ENCODE results near the gene PPP1R3G. TPM values are rescaled to one million over a fixed set of nuclear protein-coding genes. Genes with fewer than 3 reads are reported as not detected.
A peak's percentile ranks its signal among the peaks of the same experiment; 100 is the strongest.

PPP1R3G gene
- total and polyA plus RNA-seq, 2 of the 13 experiments (the other 11 are each of a cell fraction or from before 2014, with no cell fraction given): 1.2 to 1.3 TPM

- peak; percentile 19; the same call in 1 of the 2 replicates for TF ChIP-seq CTCF (CRISPR knock-in tag; IDR thresholded peaks at IDR 0.05)
- TF ChIP-seq, protein P1, sequence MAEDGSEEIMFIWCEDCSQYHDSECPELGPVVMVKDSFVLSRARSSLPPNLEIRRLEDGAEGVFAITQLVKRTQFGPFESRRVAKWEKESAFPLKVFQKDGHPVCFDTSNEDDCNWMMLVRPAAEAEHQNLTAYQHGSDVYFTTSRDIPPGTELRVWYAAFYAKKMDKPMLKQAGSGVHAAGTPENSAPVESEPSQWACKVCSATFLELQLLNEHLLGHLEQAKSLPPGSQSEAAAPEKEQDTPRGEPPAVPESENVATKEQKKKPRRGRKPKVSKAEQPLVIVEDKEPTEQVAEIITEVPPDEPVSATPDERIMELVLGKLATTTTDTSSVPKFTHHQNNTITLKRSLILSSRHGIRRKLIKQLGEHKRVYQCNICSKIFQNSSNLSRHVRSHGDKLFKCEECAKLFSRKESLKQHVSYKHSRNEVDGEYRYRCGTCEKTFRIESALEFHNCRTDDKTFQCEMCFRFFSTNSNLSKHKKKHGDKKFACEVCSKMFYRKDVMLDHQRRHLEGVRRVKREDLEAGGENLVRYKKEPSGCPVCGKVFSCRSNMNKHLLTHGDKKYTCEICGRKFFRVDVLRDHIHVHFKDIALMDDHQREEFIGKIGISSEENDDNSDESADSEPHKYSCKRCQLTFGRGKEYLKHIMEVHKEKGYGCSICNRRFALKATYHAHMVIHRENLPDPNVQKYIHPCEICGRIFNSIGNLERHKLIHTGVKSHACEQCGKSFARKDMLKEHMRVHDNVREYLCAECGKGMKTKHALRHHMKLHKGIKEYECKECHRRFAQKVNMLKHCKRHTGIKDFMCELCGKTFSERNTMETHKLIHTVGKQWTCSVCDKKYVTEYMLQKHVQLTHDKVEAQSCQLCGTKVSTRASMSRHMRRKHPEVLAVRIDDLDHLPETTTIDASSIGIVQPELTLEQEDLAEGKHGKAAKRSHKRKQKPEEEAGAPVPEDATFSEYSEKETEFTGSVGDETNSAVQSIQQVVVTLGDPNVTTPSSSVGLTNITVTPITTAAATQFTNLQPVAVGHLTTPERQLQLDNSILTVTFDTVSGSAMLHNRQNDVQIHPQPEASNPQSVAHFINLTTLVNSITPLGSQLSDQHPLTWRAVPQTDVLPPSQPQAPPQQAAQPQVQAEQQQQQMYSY (CRISPR knock-in tag; IDR thresholded peaks at IDR 0.05): no peak
- TF ChIP-seq MXD1 (CRISPR knock-in tag; IDR thresholded peaks at IDR 0.05): no peak
- TF ChIP-seq TBX3 (IDR thresholded peaks at IDR 0.05; ENCODE audit: borderline replicate concordance): peak; percentile 60; the same call in 1 of the 2 replicates
- no peak for TF ChIP-seq GLMP (CRISPR knock-in tag; IDR thresholded peaks at IDR 0.05; ENCODE audit: borderline replicate concordance)
- TF ChIP-seq ZHX1 (CRISPR knock-in tag; IDR thresholded peaks at IDR 0.05; ENCODE audit: low read depth): 0 out of 2 replicates have a peak, but pooled peaks have one; percentile 13
- TF ChIP-seq NFYC (CRISPR knock-in tag; IDR thresholded peaks at IDR 0.05): no peak
- TF ChIP-seq, protein P2, sequence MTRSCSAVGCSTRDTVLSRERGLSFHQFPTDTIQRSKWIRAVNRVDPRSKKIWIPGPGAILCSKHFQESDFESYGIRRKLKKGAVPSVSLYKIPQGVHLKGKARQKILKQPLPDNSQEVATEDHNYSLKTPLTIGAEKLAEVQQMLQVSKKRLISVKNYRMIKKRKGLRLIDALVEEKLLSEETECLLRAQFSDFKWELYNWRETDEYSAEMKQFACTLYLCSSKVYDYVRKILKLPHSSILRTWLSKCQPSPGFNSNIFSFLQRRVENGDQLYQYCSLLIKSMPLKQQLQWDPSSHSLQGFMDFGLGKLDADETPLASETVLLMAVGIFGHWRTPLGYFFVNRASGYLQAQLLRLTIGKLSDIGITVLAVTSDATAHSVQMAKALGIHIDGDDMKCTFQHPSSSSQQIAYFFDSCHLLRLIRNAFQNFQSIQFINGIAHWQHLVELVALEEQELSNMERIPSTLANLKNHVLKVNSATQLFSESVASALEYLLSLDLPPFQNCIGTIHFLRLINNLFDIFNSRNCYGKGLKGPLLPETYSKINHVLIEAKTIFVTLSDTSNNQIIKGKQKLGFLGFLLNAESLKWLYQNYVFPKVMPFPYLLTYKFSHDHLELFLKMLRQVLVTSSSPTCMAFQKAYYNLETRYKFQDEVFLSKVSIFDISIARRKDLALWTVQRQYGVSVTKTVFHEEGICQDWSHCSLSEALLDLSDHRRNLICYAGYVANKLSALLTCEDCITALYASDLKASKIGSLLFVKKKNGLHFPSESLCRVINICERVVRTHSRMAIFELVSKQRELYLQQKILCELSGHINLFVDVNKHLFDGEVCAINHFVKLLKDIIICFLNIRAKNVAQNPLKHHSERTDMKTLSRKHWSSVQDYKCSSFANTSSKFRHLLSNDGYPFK (CRISPR knock-in tag; IDR thresholded peaks at IDR 0.05; ENCODE audit: borderline replicate concordance): no peak
- TF ChIP-seq SPEN (CRISPR knock-in tag; IDR thresholded peaks at IDR 0.05; ENCODE audit: low read depth): peak; percentile 89
- no peak for TF ChIP-seq KMT2A (CRISPR knock-in tag; IDR thresholded peaks at IDR 0.05)
- TF ChIP-seq, protein P3, sequence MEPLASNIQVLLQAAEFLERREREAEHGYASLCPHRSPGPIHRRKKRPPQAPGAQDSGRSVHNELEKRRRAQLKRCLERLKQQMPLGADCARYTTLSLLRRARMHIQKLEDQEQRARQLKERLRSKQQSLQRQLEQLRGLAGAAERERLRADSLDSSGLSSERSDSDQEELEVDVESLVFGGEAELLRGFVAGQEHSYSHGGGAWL (CRISPR knock-in tag; IDR thresholded peaks at IDR 0.05): no peak
Observed at GRCh38 chr6:5059036-5059896, 25.9 kb upstream of the PPP1R3G start (continued).
